Fibroblast of the aortic adventitia (primary cell): Measurements from ENCODE around the gene CTSK. TPM values are rescaled to one million over a fixed set of nuclear protein-coding genes. Genes with fewer than 3 reads are reported as not detected.

Experiments used
- DNase-seq: peaks from one replicate; pipeline ENCODE4 v3.0.0-alpha.2; 2010; ENCODE audit warnings: low read depth
- H3K4me3 ChIP-seq: 2 replicates; pipeline ENCODE4 v1.5.1; 2011; ENCODE audit warnings: low read depth, mild to moderate bottlenecking, control low read depth, low read length, moderate library complexity
- CTCF ChIP-seq: IDR thresholded peaks from 2 replicates; pipeline ENCODE4 v1.5.1; 2011; ENCODE audit warnings: mild to moderate bottlenecking, low read length, control low read depth, inconsistent platforms; ENCODE audit not compliant: insufficient read depth
- total RNA-seq: library from RNA; depleted of rRNA; stranded (reverse); fragments of >200 nt; gene quantifications from 2 replicates; pipeline ENCODE4 v1.2.3, GENCODE V29; 2012; ENCODE audit warnings: low replicate concordance

The CTSK gene
- total RNA-seq, 1 donor, result 547 TPM

GRCh38 chr1:150813028-150813707 is 5.1 kb upstream of the CTSK start:
- peak; percentile 72 for DNase-seq
- H3K4me3 ChIP-seq, result no peak overlapping the region
- TF ChIP-seq CTCF, result peak; percentile 93

GRCh38 chr1:150810958-150811659 is 3.0 kb upstream of the CTSK start:
- H3K4me3 ChIP-seq, result no peak overlapping the region
- no peak for TF ChIP-seq CTCF
- DNase-seq, result no peak

GRCh38 chr1:150809651-150810050 is 1.6 kb upstream of the CTSK start:
- H3K4me3 ChIP-seq, result no peak overlapping the region
- TF ChIP-seq CTCF, result no peak
- peak; percentile 67 for DNase-seq

GRCh38 chr1:150808846-150809245 is 786 bp upstream of the CTSK start:
- H3K4me3 ChIP-seq, result no peak overlapping the region
- peak; percentile 73 for DNase-seq
- no peak for TF ChIP-seq CTCF

GRCh38 chr1:150807249-150808023 is 624 bp downstream of the CTSK start:
- no peak for TF ChIP-seq CTCF
- peak overlapping the region; percentile 66 for H3K4me3 ChIP-seq
- DNase-seq, result peak; percentile 47

- no peak overlapping the region for H3K4me3 ChIP-seq
- TF ChIP-seq CTCF, result no peak
- DNase-seq, result no peak
Measured at GRCh38 chr1:150805899-150806298, 2.2 kb downstream of the CTSK start.
